Prostate gland (tissue), 2 donors: ENCODE results near the gene RABIF.

Source experiments
- CTCF ChIP-seq, 4 experiments: fragments of 200-600 bp in 2 of 4; fragments of 450-650 bp in 2 of 4; sonication (generic) in 2 of 4; IDR thresholded peaks; 1 replicate in 3 of 4; 2 replicates in 1 of 4; pipeline ENCODE4 v1.5.1; 2016 to 2019; ENCODE audit warnings: antibody characterized with exemption in 4 of 4, mild to moderate bottlenecking in 2 of 4, moderate library complexity in 2 of 4
- POLR2A ChIP-seq: fragments of 450-650 bp; IDR thresholded peaks from one replicate; pipeline ENCODE4 v1.6.1; 2016; ENCODE audit warnings: antibody characterized with exemption, mild to moderate bottlenecking
- POLR2AphosphoS5 ChIP-seq: sonication (generic); formaldehyde crosslinking; IDR thresholded peaks from one replicate; pipeline ENCODE4 v1.6.1; 2017; ENCODE audit warnings: antibody characterized with exemption

GRCh38 chr1:202938287-202938925 is 49.5 kb upstream of the RABIF start:
- TF ChIP-seq POLR2A (no peak), CTCF (IDR thresholded peaks at IDR 0.05) (no peak), POLR2AphosphoS5 (no peak)
